Esophagus squamous epithelium (tissue), 5 donors: Measurements from ENCODE around the gene HIVEP1. TPM values are rescaled to one million over a fixed set of nuclear protein-coding genes. Genes with fewer than 3 reads are reported as not detected.

Source experiments
- DNase-seq: peaks from one replicate; lab custom pipeline; 2025; lab: John Stamatoyannopoulos, UW
- H3K27ac ChIP-seq, 4 donors: fragments of 200-600 bp; sonication (generic); one replicate each; pipeline ENCODE4 v1.5.1; 2016 to 2019; ENCODE audit warnings: mild to moderate bottlenecking in 1 of 4
- H3K27me3 ChIP-seq, 4 donors: fragments of 200-600 bp; sonication (generic); 1 replicate in 3 of 4; 2 replicates in 1 of 4; pipeline versions ENCODE4 v1.5.1 to v1.6.0; 2017 to 2021; ENCODE audit warnings: antibody characterized with exemption in 1 of 4
- H3K36me3 ChIP-seq, 3 donors: fragments of 200-600 bp; sonication (generic); one replicate each; pipeline ENCODE4 v1.5.1; 2016 to 2019
- H3K4me1 ChIP-seq, 3 donors: fragments of 200-600 bp; sonication (generic); one replicate each; pipeline ENCODE4 v1.5.1; 2017 to 2019
- H3K4me3 ChIP-seq, 4 donors: fragments of 200-600 bp; sonication (generic); 1 replicate in 3 of 4; 2 replicates in 1 of 4; pipeline ENCODE4 v1.5.1; 2016 to 2019; ENCODE audit warnings: mild to moderate bottlenecking in 2 of 4, moderate library complexity in 1 of 4
- H3K9me3 ChIP-seq, 3 donors: fragments of 200-600 bp; sonication (generic); one replicate each; pipeline ENCODE4 v1.5.1; 2016 to 2019
- POLR2A ChIP-seq, 4 donors: fragments of 450-650 bp; IDR thresholded peaks; one replicate each; pipeline ENCODE4 v1.6.1; 2017; ENCODE audit warnings: antibody characterized with exemption in 4 of 4, mild to moderate bottlenecking in 4 of 4, moderate library complexity in 3 of 4
- WGBS, 2 donors: methylation state at CpG; one replicate each; pipeline ENCODE4 v1.1.5; 2018; 5-methylcytosine and 5-hydroxymethylcytosine counted together
- intact Hi-C: fragments of 100-400 bp; cut with DNase I; formaldehyde crosslinking; loops from one replicate; pipeline ENCODE4 v1.15.0; 2022
- total RNA-seq, 4 donors: library from RNA; depleted of rRNA; stranded (reverse); fragments of >200 nt; gene quantifications; one replicate each; pipeline ENCODE4 v1.1.0, GENCODE V29; 2016
- TF ChIP-seq, protein P1 (sequence below), 6 experiments: fragments of 450-650 bp in 4 of 6; fragments of 200-600 bp in 2 of 6; sonication (generic) in 2 of 6; IDR thresholded peaks; one replicate each; pipeline ENCODE4 v1.5.1; 2016 to 2019; ENCODE audit warnings: antibody characterized with exemption in 6 of 6, mild to moderate bottlenecking in 4 of 6, moderate library complexity in 4 of 6
- donor health status: DM: yes; HTN: yes; CAD: no.

Gene HIVEP1
- total RNA-seq, 4 donors from 2014 or later = 11.0 to 22.3 (median 20.7) TPM

DNA sequence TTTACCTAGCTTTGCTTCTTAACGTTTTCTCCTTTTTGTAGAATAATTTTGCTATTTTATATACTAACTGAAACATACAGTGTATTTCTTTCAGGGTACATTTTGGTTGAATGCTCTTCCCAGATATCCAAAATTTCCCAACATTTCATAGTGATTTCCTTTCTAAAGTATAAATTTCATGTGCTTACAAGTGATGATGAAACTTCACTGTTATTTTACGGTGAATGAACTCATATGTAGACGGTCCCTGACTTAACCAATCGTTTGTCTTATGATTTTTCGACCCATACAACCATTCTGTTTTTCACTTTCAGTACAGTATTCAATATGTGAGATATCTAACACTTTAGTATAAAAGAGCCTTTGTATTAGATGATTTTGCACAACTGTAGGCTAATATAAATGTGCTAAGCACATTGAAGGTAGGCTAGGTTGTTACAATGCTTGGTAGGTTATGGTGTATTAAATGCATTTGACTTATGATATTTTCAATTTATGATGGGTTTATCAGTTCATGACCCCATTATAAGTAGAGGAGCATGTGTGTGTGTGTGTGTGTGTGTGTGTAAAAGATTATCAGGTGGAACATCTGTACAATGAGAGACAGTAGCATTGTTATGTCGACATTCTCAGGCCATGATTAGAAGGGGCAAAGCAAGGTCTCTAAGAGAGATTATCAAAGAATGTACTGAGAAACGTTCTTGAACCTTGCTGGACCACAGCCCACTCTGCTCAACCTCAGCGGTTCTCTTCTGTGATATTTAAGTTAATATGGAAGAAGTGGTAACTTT, 20.9 kb downstream of the HIVEP1 start:
- intact Hi-C loops = no loop called here
- Histone ChIP-seq H3K9me3 (no peaks in the 10 kb centered on the region), H3K4me1 (peaks cover 10 to 74% (median 37%) of the 10 kb centered on the region in 3 donors), H3K4me3 (no peak overlapping the region), H3K27me3 (no peaks in the 10 kb centered on the region), H3K27ac (peak overlapping the region in 1 of 4 donors; percentile 39), H3K36me3 (no peaks in the 10 kb centered on the region)
- no peak for DNase-seq
- TF ChIP-seq, protein P1, sequence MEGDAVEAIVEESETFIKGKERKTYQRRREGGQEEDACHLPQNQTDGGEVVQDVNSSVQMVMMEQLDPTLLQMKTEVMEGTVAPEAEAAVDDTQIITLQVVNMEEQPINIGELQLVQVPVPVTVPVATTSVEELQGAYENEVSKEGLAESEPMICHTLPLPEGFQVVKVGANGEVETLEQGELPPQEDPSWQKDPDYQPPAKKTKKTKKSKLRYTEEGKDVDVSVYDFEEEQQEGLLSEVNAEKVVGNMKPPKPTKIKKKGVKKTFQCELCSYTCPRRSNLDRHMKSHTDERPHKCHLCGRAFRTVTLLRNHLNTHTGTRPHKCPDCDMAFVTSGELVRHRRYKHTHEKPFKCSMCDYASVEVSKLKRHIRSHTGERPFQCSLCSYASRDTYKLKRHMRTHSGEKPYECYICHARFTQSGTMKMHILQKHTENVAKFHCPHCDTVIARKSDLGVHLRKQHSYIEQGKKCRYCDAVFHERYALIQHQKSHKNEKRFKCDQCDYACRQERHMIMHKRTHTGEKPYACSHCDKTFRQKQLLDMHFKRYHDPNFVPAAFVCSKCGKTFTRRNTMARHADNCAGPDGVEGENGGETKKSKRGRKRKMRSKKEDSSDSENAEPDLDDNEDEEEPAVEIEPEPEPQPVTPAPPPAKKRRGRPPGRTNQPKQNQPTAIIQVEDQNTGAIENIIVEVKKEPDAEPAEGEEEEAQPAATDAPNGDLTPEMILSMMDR (IDR thresholded peaks at IDR 0.05) = no peak
- TF ChIP-seq POLR2A (IDR thresholded peaks at IDR 0.05) = no peak
- 72% methylated on average over 8 of the region's 8 CpGs for WGBS, 2 donors

DNA sequence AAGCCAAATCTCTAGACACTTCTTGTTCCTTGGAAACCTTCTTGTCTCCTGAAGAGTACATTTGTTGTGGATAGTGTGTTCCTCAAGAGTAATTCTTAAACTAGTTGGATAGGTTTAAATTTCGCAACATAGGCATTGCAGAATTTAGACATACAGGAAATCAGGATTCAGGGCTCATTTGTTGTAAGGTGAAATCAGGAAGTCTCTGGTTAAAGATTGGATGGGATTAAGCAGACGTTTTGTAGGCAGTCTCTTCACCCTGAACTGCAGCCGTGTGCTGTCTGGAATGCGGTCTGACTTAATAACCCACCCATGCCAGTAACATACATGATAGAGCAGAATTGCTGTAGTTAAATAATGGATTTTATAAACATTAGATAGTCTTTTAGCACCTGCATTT, 21.7 kb downstream of the HIVEP1 start:
- H3K27ac ChIP-seq = peak overlapping the region in 2 of 4 donors; percentile 8 to 39
- DNase-seq = no peak
- WGBS, 2 donors = 30 to 44% methylated on average over 4 of the region's 4 CpGs
- H3K4me3 ChIP-seq = no peak overlapping the region
- peaks cover 10 to 71% (median 37%) of the 10 kb centered on the region in 3 donors for H3K4me1 ChIP-seq
- TF ChIP-seq, protein P1 (IDR thresholded peaks at IDR 0.05) = no peak
- TF ChIP-seq POLR2A (IDR thresholded peaks at IDR 0.05) = no peak
- no peaks in the 10 kb centered on the region for H3K27me3 ChIP-seq
- no peaks in the 10 kb centered on the region for H3K36me3 ChIP-seq
- no peaks in the 10 kb centered on the region for H3K9me3 ChIP-seq
- intact Hi-C loops = no loop called here

DNA sequence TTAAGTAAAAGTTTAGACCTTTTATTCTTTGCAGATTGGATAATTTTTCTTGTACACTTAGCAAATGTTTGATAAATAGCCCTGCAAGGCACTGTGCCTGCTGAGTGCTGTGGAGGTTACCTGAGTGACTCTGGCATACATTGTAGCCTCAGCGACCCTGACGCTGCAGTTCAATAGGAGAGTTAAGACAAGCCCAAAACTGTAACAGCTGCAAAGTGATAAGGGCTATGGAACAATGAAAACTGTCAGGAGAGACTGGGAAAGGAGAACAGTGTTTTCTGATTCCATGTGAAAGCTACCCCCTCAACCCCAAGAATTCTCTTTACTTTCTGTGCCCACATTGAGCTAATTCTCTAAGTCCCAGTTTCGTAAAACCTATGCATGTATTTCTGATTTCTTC, 22.2 kb downstream of the HIVEP1 start:
- no peak overlapping the region for H3K4me3 ChIP-seq
- H3K9me3 ChIP-seq = no peaks in the 10 kb centered on the region
- no peaks in the 10 kb centered on the region for H3K36me3 ChIP-seq
- H3K27ac ChIP-seq = peak overlapping the region in 2 of 4 donors; percentile 8 to 39
- TF ChIP-seq, protein P1 (IDR thresholded peaks at IDR 0.05) = no peak
- no peak for TF ChIP-seq POLR2A (IDR thresholded peaks at IDR 0.05)
- H3K4me1 ChIP-seq = peaks cover 10 to 65% (median 35%) of the 10 kb centered on the region in 3 donors
- no peak for DNase-seq
- WGBS, 2 donors = 70% methylated on average over 3 of the region's 3 CpGs
- no peaks in the 10 kb centered on the region for H3K27me3 ChIP-seq
- intact Hi-C loops = no loop called here

DNA sequence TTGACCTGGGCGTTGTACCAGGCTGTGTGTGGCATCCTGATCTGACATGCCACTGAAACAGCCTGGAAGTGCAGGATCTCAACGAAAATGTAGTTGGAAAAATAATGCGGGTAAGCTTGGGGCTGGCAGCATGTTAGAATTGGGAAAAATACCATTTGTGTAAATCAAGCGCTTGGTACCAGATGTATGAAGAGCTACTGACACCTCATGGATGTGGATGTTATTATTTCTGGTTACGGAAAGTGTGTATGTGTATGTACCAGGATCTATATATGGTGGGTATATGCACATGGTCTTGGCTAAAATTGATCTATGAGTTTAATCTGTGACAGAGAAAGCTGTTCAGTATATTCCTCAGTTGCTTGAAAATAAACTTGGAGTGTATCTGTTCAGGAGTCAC, 22.7 kb downstream of the HIVEP1 start:
- no peaks in the 10 kb centered on the region for H3K27me3 ChIP-seq
- TF ChIP-seq, protein P1 (IDR thresholded peaks at IDR 0.05) = peak in 1 of 6 experiments; percentile 19
- TF ChIP-seq POLR2A (IDR thresholded peaks at IDR 0.05) = no peak
- 53 to 56% methylated on average over 5 of the region's 5 CpGs for WGBS, 2 donors
- peaks cover 10 to 63% (median 35%) of the 10 kb centered on the region in 3 donors for H3K4me1 ChIP-seq
- peak overlapping the region in 1 of 4 donors; percentile 39 for H3K27ac ChIP-seq
- no peak for DNase-seq
- H3K9me3 ChIP-seq = no peaks in the 10 kb centered on the region
- H3K4me3 ChIP-seq = no peak overlapping the region
- intact Hi-C loops = no loop called here
- H3K36me3 ChIP-seq = no peaks in the 10 kb centered on the region

DNA sequence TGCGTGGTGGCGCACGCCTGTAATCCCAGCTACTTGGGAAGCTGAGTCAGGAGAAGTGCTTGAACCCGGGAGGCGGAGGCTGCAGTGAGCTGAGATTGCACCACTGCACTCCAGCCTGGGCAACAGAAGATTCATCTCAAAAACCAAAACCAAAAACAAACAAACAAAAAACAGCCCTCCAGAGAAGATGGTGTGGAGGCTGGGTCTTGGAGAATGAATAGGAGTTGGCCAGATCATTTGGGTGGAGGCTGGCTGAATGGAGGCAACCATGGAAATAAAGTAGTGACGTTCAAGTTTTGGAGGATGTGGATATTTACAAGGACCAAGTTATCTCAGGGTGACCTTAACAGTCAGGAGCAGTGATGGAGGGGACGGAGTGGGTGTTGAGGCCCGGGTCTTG, 24.7 kb downstream of the HIVEP1 start:
- intact Hi-C loops = no loop called here
- Histone ChIP-seq H3K36me3 (no peaks in the 10 kb centered on the region), H3K27ac (no peak overlapping the region), H3K9me3 (no peaks in the 10 kb centered on the region), H3K4me1 (peaks cover 10 to 52% (median 28%) of the 10 kb centered on the region in 3 donors), H3K27me3 (no peaks in the 10 kb centered on the region), H3K4me3 (no peak overlapping the region)
- 91 to 93% methylated on average over 8 of the region's 8 CpGs for WGBS, 2 donors
- TF ChIP-seq, protein P1 (IDR thresholded peaks at IDR 0.05) = no peak
- no peak for TF ChIP-seq POLR2A (IDR thresholded peaks at IDR 0.05)
- DNase-seq = no peak
